ENCODE measurements around the gene KCNG3. TPM values are rescaled to one million over a fixed set of nuclear protein-coding genes. Genes with fewer than 3 reads are reported as not detected.

The KCNG3 gene
- not detected for total RNA-seq

- no peak for DNase-seq (ENCODE audit: low spot score)
- Histone ChIP-seq H3K4me1 (peaks cover 0 to 17% of the 10 kb centered on the region in 2 donors), H3K36me3 (no peaks in the 10 kb centered on the region), H3K9me3 (no peaks in the 10 kb centered on the region), H3K27ac (no peak within 1 kb of the TSS), H3K27me3 (peaks cover 9 to 15% of the 10 kb centered on the region in 2 donors), H3K4me3 (peak within 1 kb of the TSS; percentile 37 to 61)
- TF ChIP-seq CTCF (IDR thresholded peaks at IDR 0.05) = no peak
Measured at GRCh38 chr2:42493468-42494354, at the start of gene KCNG3. Gene KCNG3 (minus strand): TSS chr2:42493982. CDS start chr2:42493501, 481 bp downstream.

- H3K4me3 ChIP-seq = no peak overlapping the region
- no peak overlapping the region for H3K27ac ChIP-seq
- H3K4me1 ChIP-seq = no peaks in the 10 kb centered on the region
- TF ChIP-seq CTCF (IDR thresholded peaks at IDR 0.05) = no peak
- no peaks in the 10 kb centered on the region for H3K9me3 ChIP-seq
- no peaks in the 10 kb centered on the region for H3K27me3 ChIP-seq
- H3K36me3 ChIP-seq = no peaks in the 10 kb centered on the region
- DNase-seq (ENCODE audit: low spot score) = no peak
Measured at GRCh38 chr2:42542871-42543270, 49.1 kb upstream of the KCNG3 start.

GRCh38 chr2:42537493-42537892, 43.7 kb upstream of the KCNG3 start:
- H3K27ac ChIP-seq = no peak overlapping the region
- H3K36me3 ChIP-seq = no peaks in the 10 kb centered on the region
- no peak overlapping the region for H3K4me3 ChIP-seq
- no peak for TF ChIP-seq CTCF (IDR thresholded peaks at IDR 0.05)
- H3K4me1 ChIP-seq = no peaks in the 10 kb centered on the region
- no peaks in the 10 kb centered on the region for H3K27me3 ChIP-seq
- no peak for DNase-seq (ENCODE audit: low spot score)
- no peaks in the 10 kb centered on the region for H3K9me3 ChIP-seq

DNA sequence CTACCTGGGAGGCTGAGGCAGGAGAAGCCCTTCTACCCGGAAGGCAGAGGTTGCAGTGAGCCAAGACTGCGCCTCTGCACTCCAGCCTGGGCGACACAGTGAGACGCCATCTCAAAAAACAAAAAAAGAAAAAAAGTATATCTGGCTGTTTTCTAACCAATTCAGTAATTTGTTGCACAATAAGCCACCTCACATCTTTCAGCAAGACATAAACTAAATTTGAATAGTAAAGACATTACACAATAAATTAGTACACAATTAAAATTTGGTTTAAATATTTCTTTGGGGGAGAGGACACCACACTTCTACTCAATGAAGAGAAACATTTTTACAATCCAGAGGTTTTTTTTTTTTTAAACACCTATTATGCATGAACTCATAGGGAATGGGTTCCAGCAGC, 38.6 kb upstream of the KCNG3 start:
- H3K4me3 ChIP-seq = no peak overlapping the region
- H3K9me3 ChIP-seq = no peaks in the 10 kb centered on the region
- no peak for DNase-seq (ENCODE audit: low spot score)
- H3K27ac ChIP-seq = no peak overlapping the region
- no peaks in the 10 kb centered on the region for H3K4me1 ChIP-seq
- no peaks in the 10 kb centered on the region for H3K36me3 ChIP-seq
- TF ChIP-seq CTCF (IDR thresholded peaks at IDR 0.05) = no peak
- H3K27me3 ChIP-seq = no peaks in the 10 kb centered on the region

- Histone ChIP-seq H3K4me1 (no peaks in the 10 kb centered on the region), H3K27ac (no peak overlapping the region), H3K27me3 (no peaks in the 10 kb centered on the region), H3K4me3 (no peak overlapping the region), H3K36me3 (no peaks in the 10 kb centered on the region), H3K9me3 (no peaks in the 10 kb centered on the region)
- DNase-seq (ENCODE audit: low spot score) = no peak
- no peak for TF ChIP-seq CTCF (IDR thresholded peaks at IDR 0.05)
Measured at GRCh38 chr2:42523341-42523740, 29.6 kb upstream of the KCNG3 start.
